Peyer's patch (tissue), 4 donors: Measurements from ENCODE around the gene TMEM271.

Source experiments
- CTCF ChIP-seq, 6 experiments: fragments of 450-650 bp in 4 of 6; fragments of 200-600 bp in 2 of 6; sonication (generic) in 1 of 6; IDR thresholded peaks; one replicate each; pipeline ENCODE4 v1.5.1; 2017 to 2019; ENCODE audit warnings: antibody characterized with exemption in 6 of 6, mild to moderate bottlenecking in 3 of 6, moderate library complexity in 1 of 6
- POLR2A ChIP-seq, 2 donors: fragments of 450-650 bp; IDR thresholded peaks; one replicate each; pipeline ENCODE4 v1.5.1; 2017; ENCODE audit warnings: antibody characterized with exemption in 2 of 2, mild to moderate bottlenecking in 2 of 2, moderate library complexity in 2 of 2

DNA sequence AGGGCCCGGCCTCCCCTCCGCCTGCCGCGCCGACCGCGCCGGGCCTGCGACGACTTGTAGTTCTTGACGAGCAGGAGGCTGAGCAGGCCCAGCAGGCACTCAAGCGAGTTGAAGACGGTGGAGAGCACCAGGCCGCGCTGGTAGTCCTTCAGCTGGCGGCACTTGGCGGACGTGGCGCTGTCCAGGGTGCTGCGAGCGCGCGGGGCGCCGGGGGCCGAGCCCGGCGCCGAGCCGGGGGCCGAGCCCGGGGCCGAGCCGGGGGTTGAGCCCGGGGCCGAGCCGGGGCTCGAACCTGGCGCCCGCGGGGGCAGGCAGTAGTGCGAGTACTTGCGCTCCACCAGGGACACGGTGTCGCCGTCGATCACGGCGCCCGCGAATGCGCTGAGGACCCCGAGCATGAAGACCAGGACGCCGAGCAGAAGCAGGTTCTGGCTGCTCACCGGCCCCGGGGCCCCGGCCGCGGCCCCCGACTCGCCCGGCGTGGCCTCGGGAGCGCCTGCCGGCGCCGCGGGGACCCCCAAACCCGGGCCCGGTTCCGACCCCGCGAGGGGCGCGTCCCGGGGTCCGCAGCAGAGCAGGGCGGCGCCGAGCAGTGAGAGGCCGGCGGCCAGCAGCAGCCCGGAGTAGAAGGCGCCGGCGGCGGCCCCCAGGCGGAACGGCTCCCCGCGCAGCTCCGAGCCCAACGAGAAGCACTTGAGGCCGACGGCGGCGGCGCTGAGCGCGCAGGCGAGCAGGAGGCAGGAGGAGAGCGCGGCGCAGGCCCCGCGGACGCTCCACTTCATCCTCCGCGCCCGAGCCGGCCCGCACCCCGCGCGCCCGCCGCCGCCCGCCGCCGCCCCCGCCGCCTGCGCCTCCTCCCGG, 584 bp downstream of the TMEM271 start:
- TF ChIP-seq CTCF (IDR thresholded peaks at IDR 0.05): no peak
- TF ChIP-seq POLR2A (IDR thresholded peaks at IDR 0.05): no peak
